22Rv1 (cell line): ENCODE results near the gene CD164L2.

ENCODE experiments used
- CTCF ChIP-seq: fragments of 450-650 bp; IDR thresholded peaks from 2 replicates; pipeline ENCODE4 v1.5.1; 2017; ENCODE audit warnings: mild to moderate bottlenecking
- ZFX ChIP-seq: fragments of 450-650 bp; IDR thresholded peaks from 2 replicates; pipeline ENCODE4 v1.6.1; 2017; ENCODE audit warnings: antibody characterized with exemption, borderline replicate concordance

DNA sequence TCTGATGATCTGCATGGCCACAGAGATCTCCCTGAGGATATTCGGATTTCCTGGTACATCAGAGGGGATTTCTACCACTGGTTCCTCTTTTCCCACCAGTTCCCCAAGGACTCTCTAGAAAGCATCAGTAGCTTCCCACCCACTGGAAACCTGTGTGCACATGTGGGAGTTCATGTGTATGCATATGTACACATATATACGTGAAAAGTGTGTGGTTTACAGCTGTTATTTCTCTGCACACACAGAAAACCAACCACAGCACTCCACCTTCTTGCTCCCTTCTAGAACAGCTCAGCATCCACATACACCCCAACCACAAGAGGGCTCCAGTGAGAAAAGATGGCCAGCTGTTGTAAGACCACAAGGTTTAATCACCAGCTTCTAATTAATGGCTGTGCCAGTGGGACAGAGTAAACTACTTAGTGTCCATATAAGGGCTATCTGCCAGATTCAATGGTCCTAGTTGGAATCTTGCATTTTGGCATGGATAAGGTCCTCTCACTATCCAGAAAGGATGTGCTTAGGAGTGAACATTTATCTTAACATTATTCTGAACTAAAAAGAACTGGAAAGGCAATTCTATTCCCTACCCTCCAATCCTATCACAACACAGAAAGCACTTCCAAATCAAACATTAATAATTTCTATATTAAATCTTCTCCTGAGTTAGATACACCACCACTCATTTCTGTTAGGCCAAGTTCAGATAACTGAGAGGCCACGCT is 33.4 kb upstream of the CD164L2 start:
- TF ChIP-seq CTCF (peak; percentile 78), ZFX (no peak)
